Glomerular visceral epithelial cell (primary cell): ENCODE data around the gene DHCR7.
"Not testable (repeated sequence)": the region's sequence is repeated elsewhere in the genome, so short reads cannot be mapped to it uniquely, and the experiment has no call there.

ENCODE experiments used
- DNase-seq: peaks from one replicate; pipeline ENCODE4 v3.0.0-alpha.2; 2016; ENCODE audit errors: extremely low spot score

The DHCR7 gene

GRCh38 chr11:71440021-71440755, 8.0 kb downstream of the DHCR7 start:
- DNase-seq, result no peak

- DNase-seq, result no peak
These were observed 9.5 kb downstream of the DHCR7 start for GRCh38 chr11:71438650-71439049.

- no peak for DNase-seq
These were observed 10.3 kb downstream of the DHCR7 start for GRCh38 chr11:71437879-71438278.

- no peak for DNase-seq
These were observed 10.8 kb downstream of the DHCR7 start for GRCh38 chr11:71437399-71437798.

- DNase-seq, result no peak
These were observed 11.3 kb downstream of the DHCR7 start for GRCh38 chr11:71436861-71437260.

GRCh38 chr11:71435278-71435951, 12.8 kb downstream of the DHCR7 start:
- no peak for DNase-seq

- DNase-seq, result no peak
These were observed 13.5 kb downstream of the DHCR7 start for GRCh38 chr11:71434576-71435130.

- no peak for DNase-seq
These were observed 14.3 kb downstream of the DHCR7 start for GRCh38 chr11:71433648-71434450.

GRCh38 chr11:71432761-71433647, 15.2 kb downstream of the DHCR7 start:
- no peak for DNase-seq

- DNase-seq, result no peak
These were observed 16.9 kb downstream of the DHCR7 start for GRCh38 chr11:71431271-71431670.

- DNase-seq, result no peak
These were observed 18.0 kb downstream of the DHCR7 start for GRCh38 chr11:71430166-71430565.

- DNase-seq, result no peak
These were observed 18.5 kb downstream of the DHCR7 start for GRCh38 chr11:71429701-71430100.

GRCh38 chr11:71428861-71429435, 19.2 kb downstream of the DHCR7 start:
- DNase-seq, result no peak

- no peak for DNase-seq
These were observed 21.8 kb downstream of the DHCR7 start for GRCh38 chr11:71426413-71426812.

GRCh38 chr11:71425860-71426259, 22.3 kb downstream of the DHCR7 start:
- DNase-seq, result no peak

- DNase-seq, result no peak
These were observed 22.8 kb downstream of the DHCR7 start for GRCh38 chr11:71425409-71425808.

- no peak for DNase-seq
These were observed 24.9 kb downstream of the DHCR7 start for GRCh38 chr11:71423181-71423790.

- DNase-seq, result not testable (repeated sequence)
These were observed 25.9 kb downstream of the DHCR7 start for GRCh38 chr11:71422318-71422717.

GRCh38 chr11:71421392-71421950, 26.7 kb downstream of the DHCR7 start:
- no peak for DNase-seq
